DMS153 treated with DMSO at 0.1 percent for 48 hours (cell line): ENCODE data around the gene ANTKMT.

ENCODE experiments used
- DNase-seq: peaks from one replicate; lab custom pipeline; 2025; ENCODE audit not compliant: unreplicated experiment; lab: John Stamatoyannopoulos, UW

ANTKMT gene

DNA sequence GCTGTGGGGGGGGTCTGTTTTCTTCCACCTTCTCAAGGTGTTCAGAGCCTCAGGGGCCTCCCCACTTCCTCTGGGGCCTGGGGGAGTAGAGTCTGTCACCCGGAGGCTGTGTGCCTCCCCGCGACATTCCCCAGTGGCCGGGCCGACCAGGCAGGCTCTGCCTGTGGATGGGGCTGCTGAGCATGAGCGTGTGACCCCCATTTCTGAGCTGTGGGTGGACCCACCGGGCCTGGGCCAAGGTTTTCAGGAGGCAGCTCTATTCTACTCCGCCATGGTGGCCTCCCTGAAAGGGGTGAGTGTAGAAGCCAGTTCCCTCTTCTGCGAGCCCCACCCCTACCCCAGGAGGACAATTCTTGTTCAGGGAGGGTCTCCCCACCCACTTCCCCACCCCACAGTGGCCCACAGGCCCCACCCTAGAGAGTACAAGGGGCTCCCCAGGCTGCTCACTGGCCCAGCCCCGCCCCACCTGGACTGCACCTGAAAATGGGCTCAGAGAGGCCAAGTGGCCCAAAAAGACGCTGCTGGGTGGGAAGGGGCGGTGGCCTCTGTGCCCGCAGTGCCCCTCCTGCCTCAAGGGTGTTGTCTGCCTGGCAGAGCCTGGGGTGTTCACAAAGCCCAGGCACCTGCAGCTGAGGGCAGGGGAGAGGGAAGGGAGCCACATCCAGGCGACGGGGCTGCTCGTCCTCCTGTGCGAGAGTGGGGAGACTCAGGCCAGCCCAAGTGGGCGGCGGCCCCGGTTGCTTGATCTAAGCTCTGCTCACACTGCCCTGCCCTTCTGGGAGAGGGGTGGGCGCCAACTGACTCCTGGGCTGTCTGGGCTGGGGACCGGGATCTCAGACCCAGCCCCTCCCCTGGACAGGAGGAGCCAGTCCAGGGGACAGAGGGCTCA lies 40.9 kb downstream of the ANTKMT start:
- DNase-seq, result no peak

DNA sequence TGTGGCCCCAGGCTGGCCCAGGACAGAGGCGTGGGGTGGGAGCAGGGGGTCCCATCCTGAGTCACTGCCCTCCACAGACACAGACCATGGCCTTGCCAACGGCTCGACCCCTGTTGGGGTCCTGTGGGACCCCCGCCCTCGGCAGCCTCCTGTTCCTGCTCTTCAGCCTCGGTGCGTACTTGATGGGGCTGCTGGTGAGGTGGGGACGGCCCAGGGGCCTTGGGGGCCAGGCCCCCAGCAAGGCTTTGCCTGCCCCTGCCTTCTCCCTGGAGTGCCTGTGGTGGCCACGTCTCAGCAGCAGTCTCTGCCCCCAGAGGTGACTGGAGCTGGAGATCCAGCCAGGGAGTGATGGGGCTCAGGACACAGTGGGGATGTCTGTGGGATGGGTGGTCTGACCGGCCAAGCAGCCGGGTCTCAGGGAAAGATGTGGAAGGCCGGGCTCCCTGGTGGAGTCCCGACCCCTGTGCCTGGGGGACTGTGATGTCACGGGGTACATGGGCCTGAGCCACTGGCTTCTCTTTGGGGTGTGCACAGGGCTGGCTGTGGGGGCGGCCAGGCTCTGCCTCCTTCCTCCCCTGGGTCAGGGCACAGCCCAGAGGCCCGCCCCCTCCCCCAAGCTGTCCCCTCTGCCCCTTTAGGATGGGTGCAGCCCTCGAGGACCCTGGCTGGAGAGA lies 41.8 kb downstream of the ANTKMT start:
- DNase-seq, result no peak

DNA sequence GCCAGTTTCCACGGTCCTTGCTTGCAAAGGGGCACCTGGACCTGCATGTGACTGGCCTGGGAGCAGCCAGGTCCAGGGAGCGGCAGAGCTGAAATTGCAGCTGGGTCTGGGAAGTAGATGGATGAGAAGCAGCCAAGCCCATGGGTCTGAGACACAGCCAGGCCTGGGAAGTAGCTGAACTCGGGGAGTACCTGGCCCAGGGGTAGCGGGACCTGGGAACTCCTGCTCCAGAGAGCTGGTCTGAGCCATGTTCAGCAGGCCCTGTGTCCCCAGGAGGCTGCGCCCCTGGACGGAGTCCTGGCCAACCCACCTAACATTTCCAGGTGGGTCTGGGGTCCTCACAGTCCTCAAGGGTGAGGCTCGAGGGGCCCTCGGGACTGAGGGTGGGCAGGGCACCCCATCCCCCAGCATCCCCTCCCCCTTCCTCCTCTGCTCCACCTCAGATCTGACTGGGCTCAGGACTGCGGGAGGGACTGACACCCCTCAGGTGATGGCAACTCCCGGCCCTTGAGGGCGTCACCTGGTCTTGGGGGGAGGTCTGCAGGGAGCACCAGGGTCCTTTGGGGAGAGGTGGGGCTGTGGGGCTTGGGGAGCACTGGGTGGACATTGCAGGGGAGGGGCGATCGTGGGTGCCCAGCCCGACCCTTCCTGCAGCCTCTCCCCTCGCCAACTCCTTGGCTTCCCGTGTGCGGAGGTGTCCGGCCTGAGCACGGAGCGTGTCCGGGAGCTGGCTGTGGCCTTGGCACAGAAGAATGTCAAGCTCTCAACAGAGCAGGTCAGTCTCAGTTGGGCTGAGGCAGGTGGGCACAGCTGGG lies 42.6 kb downstream of the ANTKMT start:
- DNase-seq, result no peak

DNA sequence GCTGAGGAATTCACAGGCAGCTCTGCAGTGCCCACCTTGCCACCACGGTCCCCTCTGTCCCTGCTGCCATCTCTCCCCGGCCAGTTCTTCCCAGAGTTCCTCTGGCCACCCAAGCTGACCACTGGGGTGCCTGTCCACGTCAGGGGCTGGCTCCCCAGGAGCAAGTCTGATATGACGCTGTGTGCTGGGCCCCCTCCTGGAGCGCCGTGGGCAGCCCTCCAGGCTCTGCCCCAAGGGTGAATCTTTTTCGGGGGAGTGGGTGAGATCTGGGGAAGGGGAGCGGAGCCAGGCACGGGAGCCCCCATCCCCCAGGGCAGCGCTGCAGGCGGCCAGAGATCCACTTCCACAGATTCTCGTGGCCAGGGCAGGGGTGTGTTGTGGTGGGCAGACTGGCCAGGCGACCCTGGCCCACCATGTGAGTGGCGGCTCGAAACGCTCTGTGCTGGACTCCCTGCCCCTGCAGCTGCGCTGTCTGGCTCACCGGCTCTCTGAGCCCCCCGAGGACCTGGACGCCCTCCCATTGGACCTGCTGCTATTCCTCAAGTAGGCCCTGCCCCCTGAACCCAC lies 43.3 kb downstream of the ANTKMT start:
- DNase-seq, result no peak

DNA sequence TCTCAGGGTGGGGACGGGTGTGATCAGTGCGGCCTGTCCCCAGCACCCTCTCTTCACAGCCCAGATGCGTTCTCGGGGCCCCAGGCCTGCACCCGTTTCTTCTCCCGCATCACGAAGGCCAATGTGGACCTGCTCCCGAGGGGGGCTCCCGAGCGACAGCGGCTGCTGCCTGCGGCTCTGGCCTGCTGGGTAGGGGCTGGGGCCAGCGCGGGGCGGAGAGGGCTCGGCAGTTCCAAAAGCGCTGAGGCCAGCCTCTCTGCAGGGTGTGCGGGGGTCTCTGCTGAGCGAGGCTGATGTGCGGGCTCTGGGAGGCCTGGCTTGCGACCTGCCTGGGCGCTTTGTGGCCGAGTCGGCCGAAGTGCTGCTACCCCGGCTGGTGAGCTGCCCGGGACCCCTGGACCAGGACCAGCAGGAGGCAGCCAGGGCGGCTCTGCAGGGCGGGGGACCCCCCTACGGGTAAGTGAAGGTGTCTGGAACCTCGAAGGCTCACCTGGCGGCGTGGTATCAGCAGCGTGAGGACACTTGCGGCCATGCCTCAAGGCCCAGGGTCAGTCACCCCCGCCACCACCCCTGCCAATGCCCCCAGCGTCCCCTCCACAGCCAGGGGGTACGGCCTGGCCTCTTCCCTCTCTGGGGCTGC lies 44.0 kb downstream of the ANTKMT start:
- no peak for DNase-seq

DNA sequence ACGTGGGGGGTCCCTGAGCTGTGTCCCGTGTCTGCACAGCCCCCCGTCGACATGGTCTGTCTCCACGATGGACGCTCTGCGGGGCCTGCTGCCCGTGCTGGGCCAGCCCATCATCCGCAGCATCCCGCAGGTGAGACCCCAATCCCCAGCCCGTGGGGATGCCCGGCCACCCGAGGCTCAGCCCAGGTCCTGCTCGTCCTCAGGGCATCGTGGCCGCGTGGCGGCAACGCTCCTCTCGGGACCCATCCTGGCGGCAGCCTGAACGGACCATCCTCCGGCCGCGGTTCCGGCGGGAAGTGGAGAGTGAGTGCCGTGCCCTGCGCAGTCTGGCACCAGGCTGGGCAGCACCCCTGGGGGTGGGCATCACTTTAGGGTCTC lies 44.5 kb downstream of the ANTKMT start:
- no peak for DNase-seq

DNA sequence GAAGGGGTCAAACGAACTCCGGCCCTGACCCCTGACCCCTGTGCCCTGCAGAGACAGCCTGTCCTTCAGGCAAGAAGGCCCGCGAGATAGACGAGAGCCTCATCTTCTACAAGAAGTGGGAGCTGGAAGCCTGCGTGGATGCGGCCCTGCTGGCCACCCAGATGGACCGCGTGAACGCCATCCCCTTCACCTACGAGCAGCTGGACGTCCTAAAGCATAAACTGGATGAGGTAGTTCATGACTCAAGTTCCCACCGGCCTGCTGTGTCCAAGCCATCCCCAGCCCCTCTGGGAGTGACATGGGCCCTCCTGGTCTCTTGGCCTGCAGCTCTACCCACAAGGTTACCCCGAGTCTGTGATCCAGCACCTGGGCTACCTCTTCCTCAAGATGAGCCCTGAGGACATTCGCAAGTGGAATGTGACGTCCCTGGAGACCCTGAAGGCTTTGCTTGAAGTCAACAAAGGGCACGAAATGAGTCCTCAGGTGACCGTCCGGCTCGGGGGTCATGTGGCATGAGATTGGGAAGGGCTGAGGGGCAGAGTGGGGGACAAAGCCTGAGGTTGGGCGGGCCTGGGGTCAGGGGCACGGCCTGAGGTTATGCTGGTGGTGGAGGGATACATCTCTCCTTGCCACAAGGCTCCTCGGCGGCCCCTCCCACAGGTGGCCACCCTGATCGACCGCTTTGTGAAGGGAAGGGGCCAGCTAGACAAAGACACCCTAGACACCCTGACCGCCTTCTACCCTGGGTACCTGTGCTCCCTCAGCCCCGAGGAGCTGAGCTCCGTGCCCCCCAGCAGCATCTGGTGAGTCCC lies 45.3 kb downstream of the ANTKMT start:
- DNase-seq, result no peak

DNA sequence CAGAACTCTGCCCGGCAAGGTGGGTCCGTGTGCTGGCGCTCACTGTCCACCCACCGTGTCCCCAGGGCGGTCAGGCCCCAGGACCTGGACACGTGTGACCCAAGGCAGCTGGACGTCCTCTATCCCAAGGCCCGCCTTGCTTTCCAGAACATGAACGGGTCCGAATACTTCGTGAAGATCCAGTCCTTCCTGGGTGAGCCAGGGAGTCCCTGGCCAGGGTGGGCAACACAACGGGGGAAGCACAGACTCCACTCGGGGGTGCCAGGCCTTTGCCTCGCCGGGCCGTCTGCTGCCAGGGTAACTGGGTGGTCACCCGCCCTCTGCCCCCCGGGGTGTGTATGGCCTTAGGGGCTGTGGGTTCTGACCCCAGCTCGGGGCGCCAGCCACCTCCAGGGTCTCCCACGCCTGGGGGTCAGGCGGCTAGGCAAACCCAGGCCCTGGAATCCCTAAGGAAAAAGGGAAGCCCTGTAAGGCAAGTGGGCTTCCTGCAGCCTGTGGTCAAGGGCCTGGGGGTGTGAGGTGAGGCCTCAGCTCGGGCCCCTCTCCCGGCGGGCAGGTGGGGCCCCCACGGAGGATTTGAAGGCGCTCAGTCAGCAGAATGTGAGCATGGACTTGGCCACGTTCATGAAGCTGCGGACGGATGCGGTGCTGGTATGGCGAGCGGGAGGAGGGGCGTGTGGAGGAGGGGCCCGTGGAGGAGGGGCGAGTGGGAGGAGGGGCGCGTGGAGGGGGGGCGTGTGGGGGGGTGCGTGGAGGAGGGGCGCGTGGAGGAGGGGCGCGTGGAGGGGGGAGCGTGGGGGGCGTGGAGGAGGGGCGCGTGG lies 46.1 kb downstream of the ANTKMT start:
- no peak for DNase-seq

DNA sequence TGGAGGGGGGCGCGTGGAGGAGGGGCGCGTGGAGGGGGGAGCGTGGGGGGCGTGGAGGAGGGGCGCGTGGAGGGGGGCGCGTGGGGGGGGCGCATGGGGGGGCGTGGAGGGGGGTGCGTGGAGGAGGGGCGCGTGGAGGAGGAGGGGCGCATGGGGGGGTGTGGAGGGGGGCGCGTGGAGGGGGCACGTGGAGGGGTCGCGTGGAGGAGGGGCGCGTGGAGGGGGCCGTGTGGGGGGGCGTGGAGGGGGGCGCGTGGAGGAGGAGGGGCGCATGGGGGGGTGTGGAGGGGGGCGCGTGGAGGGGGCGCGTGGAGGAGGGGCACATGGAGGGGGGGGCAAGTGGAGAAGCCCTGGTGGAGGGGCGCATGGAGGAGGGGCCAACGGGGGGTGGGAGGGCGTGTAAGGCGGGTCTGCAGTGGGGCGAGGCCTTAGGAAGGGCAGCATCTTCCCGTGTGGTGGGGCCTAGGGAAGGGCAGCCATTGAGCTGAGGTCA lies 46.8 kb downstream of the ANTKMT start:
- DNase-seq, result no peak

DNA sequence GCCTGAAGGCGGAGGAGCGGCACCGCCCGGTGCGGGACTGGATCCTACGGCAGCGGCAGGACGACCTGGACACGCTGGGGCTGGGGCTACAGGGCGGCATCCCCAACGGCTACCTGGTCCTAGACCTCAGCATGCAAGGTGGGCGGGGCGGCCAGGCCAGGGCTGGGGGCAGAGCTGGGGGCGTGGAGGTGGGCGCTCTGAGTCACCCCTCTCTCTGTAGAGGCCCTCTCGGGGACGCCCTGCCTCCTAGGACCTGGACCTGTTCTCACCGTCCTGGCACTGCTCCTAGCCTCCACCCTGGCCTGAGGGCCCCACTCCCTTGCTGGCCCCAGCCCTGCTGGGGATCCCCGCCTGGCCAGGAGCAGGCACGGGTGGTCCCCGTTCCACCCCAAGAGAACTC lies 47.5 kb downstream of the ANTKMT start:
- no peak for DNase-seq

DNA sequence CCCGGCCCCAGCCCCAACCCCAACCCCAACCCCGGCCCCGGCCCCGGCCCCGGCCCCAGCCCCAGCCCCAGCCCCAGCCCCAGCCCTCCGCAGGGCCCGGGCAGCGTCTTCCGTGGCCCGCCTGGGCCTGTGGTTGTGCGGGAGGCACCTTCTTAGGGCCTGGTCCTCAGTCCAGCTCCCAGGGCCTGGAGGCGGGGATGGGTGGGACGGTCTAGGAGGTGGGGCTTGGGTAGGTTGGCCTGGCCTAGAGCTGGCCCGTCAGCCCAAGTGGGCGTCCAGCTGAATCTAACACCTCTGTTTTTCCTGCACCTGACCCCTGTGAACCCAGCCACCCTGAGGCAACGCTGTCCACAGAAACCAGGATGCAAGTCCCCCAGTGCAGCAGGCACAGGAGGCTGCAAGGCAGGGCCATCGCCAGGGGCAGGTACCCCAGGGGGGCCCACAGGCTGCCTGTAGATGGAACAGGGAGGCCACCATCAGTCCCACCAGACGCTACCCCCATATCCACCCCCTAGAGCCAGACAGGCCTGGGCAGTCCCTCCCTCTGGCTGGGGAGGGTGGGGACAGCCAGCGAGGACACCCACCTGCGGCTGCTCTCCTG lies 48.3 kb downstream of the ANTKMT start:
- no peak for DNase-seq

DNA sequence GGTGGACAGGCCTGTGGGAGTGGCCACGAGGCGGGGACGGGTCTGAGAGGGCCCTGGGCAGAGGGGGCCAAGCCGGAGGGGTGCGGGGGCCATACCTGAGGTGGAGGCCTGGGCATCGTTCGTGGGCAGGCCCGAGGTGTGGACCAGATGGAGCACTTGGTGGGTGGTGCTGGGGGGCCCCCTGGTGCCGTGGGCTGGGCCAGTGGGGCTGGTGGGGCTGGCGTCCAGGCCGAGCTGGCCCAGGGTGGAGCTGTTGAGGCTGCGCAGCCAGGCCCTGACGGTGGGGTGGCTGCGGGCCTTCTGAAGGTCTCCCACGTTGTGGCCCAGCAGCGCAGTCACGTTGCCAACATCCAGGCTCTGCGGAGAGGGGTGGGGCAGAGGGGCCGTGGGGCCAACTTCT lies 49.0 kb downstream of the ANTKMT start:
- DNase-seq, result no peak

DNA sequence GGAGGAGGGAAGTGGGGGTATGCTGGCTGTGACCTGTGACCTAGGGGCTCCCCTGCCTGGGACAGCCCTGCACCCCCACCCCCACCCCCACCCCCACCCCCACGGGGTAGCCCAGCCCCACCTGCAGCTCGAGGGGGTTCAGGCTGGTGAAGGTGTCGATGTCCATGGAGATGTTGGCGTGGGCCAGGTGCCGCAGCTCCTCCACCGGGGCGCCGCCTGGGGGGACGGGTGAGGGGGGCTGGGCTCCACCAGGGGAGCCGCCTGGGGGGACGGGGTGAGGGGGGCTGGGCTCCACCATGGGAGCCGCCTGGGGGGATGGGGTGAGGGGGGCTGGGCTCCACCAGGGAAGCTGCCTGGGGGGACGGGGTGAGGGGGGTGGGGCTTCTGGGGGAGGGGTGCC lies 49.5 kb downstream of the ANTKMT start:
- DNase-seq, result no peak
